Neutrophil (primary cell): ENCODE data around the gene DENND1C.

Experiments
- H3K27ac ChIP-seq: fragments of 200-600 bp; sonication (generic); 2 replicates; pipeline ENCODE4 v1.5.1; 2016; ENCODE audit warnings: mild to moderate bottlenecking, moderate library complexity
- H3K27me3 ChIP-seq: fragments of 200-600 bp; sonication (generic); 2 replicates; pipeline ENCODE4 v1.6.0; 2016; ENCODE audit warnings: mild to moderate bottlenecking
- H3K36me3 ChIP-seq: fragments of 200-600 bp; sonication (generic); 2 replicates; pipeline ENCODE4 v1.5.1; 2017
- H3K4me1 ChIP-seq, 2 experiments: fragments of 200-600 bp in 1 of 2; sonication (generic) in 1 of 2; 1 replicate in 1 of 2; 2 replicates in 1 of 2; pipeline versions ENCODE4 v1.5.1 to v1.6.1; 2013 to 2016; ENCODE audit warnings: low read depth in 1 of 2, low read length in 1 of 2, mild to moderate bottlenecking in 1 of 2, moderate library complexity in 1 of 2; ENCODE audit not compliant: control insufficient read depth in 1 of 2, insufficient read depth in 1 of 2
- H3K4me3 ChIP-seq, 2 experiments: fragments of 200-600 bp in 1 of 2; sonication (generic) in 1 of 2; 1 replicate in 1 of 2; 2 replicates in 1 of 2; pipeline ENCODE4 v1.5.1; 2013 to 2016; ENCODE audit warnings: low read depth in 1 of 2, low read length in 1 of 2, mild to moderate bottlenecking in 1 of 2, moderate library complexity in 1 of 2
- H3K9me3 ChIP-seq: fragments of 200-600 bp; sonication (generic); 2 replicates; pipeline ENCODE4 v1.5.1; 2016
- TF ChIP-seq, protein P1 (sequence below): fragments of 200-600 bp; sonication (generic); IDR thresholded peaks from 2 replicates; pipeline ENCODE4 v1.5.1; 2016; ENCODE audit warnings: antibody characterized with exemption

The DENND1C gene, protein sequence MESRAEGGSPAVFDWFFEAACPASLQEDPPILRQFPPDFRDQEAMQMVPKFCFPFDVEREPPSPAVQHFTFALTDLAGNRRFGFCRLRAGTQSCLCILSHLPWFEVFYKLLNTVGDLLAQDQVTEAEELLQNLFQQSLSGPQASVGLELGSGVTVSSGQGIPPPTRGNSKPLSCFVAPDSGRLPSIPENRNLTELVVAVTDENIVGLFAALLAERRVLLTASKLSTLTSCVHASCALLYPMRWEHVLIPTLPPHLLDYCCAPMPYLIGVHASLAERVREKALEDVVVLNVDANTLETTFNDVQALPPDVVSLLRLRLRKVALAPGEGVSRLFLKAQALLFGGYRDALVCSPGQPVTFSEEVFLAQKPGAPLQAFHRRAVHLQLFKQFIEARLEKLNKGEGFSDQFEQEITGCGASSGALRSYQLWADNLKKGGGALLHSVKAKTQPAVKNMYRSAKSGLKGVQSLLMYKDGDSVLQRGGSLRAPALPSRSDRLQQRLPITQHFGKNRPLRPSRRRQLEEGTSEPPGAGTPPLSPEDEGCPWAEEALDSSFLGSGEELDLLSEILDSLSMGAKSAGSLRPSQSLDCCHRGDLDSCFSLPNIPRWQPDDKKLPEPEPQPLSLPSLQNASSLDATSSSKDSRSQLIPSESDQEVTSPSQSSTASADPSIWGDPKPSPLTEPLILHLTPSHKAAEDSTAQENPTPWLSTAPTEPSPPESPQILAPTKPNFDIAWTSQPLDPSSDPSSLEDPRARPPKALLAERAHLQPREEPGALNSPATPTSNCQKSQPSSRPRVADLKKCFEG

DNA sequence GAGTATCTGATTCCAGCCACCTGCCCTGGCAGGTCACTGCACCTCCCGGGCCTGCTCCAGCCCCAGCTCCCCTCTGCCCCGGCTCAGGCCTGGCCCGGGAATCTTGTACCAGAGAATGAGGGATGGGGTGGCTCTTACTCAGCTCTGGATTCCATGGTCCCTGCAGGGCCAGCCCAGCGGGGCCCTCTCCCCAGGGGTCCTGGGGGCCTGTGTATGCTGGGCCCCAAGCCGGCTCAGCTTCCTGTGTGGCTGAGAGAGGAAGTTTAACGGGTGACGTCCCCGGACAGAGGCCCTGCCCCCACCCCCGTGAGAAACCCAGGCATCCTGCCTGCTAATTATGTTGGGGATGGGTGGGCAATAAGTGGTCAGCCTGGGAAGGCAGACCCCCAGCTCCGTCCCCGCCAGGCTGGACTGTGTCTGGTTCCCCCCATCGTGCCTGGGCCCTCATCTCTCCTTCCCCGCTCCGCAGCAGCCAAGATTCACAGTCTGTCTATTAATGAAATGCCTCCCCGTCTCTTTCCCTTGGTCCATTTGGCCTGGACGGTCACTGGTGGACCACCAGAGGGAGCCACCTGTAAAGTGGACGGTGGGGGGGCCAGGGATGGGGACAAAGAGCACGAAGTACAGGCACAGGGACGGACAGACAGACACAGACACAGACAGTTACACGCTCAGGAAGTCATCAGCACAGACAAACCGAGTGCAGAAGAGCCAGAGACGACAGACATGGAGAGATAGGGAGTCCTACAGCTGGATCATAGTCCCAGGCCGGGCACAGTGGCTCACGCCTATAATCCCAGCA, at the start of gene DENND1C:
Gene DENND1C, minus strand, starts transcription at position 247 of the 802 bp plus-strand sequence. Its CDS starts 92 bp downstream, at position 155.
- no peaks in the 10 kb centered on the region for H3K9me3 ChIP-seq
- H3K4me3 ChIP-seq: peak within 1 kb of the TSS; percentile 69 to 91
- TF ChIP-seq, protein P1, sequence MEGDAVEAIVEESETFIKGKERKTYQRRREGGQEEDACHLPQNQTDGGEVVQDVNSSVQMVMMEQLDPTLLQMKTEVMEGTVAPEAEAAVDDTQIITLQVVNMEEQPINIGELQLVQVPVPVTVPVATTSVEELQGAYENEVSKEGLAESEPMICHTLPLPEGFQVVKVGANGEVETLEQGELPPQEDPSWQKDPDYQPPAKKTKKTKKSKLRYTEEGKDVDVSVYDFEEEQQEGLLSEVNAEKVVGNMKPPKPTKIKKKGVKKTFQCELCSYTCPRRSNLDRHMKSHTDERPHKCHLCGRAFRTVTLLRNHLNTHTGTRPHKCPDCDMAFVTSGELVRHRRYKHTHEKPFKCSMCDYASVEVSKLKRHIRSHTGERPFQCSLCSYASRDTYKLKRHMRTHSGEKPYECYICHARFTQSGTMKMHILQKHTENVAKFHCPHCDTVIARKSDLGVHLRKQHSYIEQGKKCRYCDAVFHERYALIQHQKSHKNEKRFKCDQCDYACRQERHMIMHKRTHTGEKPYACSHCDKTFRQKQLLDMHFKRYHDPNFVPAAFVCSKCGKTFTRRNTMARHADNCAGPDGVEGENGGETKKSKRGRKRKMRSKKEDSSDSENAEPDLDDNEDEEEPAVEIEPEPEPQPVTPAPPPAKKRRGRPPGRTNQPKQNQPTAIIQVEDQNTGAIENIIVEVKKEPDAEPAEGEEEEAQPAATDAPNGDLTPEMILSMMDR: peak; percentile 57
- peak within 1 kb of the TSS; percentile 91 for H3K27ac ChIP-seq
- no peaks in the 10 kb centered on the region for H3K27me3 ChIP-seq
- peaks cover 19 to 21% of the 10 kb centered on the region in 2 experiments for H3K4me1 ChIP-seq
- peaks cover 23% of the 10 kb centered on the region for H3K36me3 ChIP-seq

DNA sequence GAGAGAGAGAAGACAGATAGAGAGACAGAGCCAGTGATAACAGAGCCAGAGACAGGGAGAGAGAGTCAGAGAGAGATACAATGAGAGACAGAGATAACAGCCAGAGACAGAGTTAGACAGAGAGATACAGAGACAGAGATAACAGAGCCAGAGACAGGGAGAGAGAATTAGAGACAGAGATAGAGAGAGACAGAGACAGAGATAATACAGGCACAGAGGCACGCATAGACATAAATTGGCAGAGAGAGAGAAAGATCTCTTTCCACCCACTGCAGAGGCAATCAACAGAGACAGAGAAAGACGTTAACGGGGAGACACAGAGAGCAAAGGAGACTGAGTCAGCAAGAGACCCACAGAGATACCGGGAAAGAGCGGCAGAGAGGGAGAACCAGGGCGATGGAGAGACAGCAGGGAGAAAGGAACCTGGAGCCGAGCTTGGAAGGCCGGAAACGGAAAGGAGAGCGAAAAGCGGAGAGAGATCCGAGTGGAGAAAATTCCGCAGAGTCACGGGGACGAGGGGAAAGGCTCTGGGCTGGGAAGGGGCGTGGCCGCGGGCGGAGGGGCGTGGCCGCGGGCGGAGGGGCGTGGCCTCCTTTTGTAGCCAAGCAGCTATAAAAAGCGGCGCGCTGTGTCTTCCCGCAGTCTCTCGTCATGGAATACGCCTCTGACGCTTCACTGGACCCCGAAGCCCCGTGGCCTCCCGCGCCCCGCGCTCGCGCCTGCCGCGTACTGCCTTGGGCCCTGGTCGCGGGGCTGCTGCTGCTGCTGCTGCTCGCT, 49.0 kb upstream of the DENND1C start, which contains the start of gene TNFSF9:
Gene TNFSF9, plus strand, starts transcription at position 641 of the 777 bp plus-strand sequence. Its CDS starts 11 bp downstream, at position 652.
- Histone ChIP-seq H3K27me3 (peaks cover 69% of the 10 kb centered on the region), H3K4me1 (peaks cover 10 to 12% of the 10 kb centered on the region in 2 experiments), H3K36me3 (no peaks in the 10 kb centered on the region), H3K9me3 (no peaks in the 10 kb centered on the region), H3K4me3 (peak within 1 kb of the TSS; percentile 37 to 41), H3K27ac (no peak within 1 kb of the TSS)
- TF ChIP-seq, protein P1: no peak

DNA sequence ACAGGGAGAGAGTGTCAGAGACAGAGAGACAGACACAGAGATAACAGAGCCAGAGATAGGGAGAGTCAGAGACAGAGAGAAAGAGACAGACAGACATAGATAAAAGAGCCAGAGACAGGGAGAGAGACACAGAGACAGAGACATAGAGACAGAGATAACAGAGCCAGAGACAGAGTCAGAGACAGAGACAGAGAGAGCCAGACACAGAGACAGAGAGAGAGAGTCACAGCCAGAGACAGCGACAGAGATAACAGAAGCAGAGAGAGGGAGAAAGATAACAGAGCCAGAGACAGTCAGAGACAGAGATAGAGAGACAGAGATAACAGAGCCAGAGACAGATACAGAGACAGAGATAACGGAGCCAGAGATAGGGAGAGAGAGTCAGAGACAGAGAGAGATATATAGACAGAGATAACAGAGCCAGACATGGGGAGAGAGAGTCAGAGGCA, 48.4 kb upstream of the DENND1C start:
- Histone ChIP-seq H3K4me3 (no peak overlapping the region), H3K27me3 (peaks cover 69% of the 10 kb centered on the region), H3K9me3 (no peaks in the 10 kb centered on the region), H3K36me3 (no peaks in the 10 kb centered on the region), H3K4me1 (peaks cover 10 to 12% of the 10 kb centered on the region in 2 experiments), H3K27ac (no peak overlapping the region)
- TF ChIP-seq, protein P1: no peak

DNA sequence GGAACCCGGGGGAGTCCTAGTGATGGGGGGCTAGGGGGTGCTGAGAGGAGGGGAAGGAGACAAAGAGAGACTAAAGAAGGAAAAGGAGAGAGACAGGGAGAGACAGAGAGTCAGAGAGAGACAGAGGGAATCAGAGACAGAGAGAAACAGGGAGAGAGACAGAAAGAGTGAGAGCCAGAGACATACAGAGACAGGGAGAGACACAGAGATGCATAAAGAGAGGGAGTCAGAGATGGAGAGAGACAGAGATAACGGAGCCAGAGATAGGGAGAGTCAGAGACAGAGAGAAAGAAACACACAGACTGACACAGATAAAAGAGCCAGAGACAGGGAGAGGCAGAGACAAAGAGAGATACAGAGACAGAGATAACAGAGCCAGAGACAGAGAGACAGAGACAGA, 47.8 kb upstream of the DENND1C start:
- Histone ChIP-seq H3K4me3 (no peak overlapping the region), H3K27me3 (peaks cover 63% of the 10 kb centered on the region), H3K9me3 (no peaks in the 10 kb centered on the region), H3K4me1 (peaks cover 10 to 12% of the 10 kb centered on the region in 2 experiments), H3K27ac (no peak overlapping the region), H3K36me3 (no peaks in the 10 kb centered on the region)
- TF ChIP-seq, protein P1: no peak
